Neuronal stem cell (in vitro differentiated cells): Measurements from ENCODE around the gene SLC7A6.

Experiments
- DNase-seq: peaks from one replicate; pipeline ENCODE4 v3.0.0-alpha.2; 2013; ENCODE audit warnings: low spot score
- H2AFZ ChIP-seq: one replicate; pipeline ENCODE4 v1.6.1; 2013; ENCODE audit warnings: mild to moderate bottlenecking, low read length, inconsistent platforms
- H2AK5ac ChIP-seq: 2 replicates; pipeline ENCODE4 v1.6.1; 2013; ENCODE audit warnings: low read depth, mild to moderate bottlenecking, inconsistent platforms, low read length, moderate library complexity, mixed read lengths
- H2BK120ac ChIP-seq: 2 replicates; pipeline ENCODE4 v1.6.1; 2013; ENCODE audit warnings: low read depth, mild to moderate bottlenecking, inconsistent platforms, low read length, moderate library complexity, mixed read lengths
- H2BK12ac ChIP-seq: one replicate; pipeline ENCODE4 v1.6.1; 2013; ENCODE audit warnings: low read length, inconsistent platforms
- H2BK15ac ChIP-seq: 2 replicates; pipeline ENCODE4 v1.6.1; 2013; ENCODE audit warnings: mild to moderate bottlenecking, low read length, inconsistent platforms, mixed read lengths
- H2BK5ac ChIP-seq: one replicate; pipeline ENCODE4 v1.6.1; 2013; ENCODE audit warnings: inconsistent platforms, mild to moderate bottlenecking, low read length, moderate library complexity
- H3K14ac ChIP-seq: one replicate; pipeline ENCODE4 v1.6.1; 2013; ENCODE audit warnings: low read length, inconsistent platforms
- H3K18ac ChIP-seq: 2 replicates; pipeline ENCODE4 v1.6.1; 2013; ENCODE audit warnings: low read length, inconsistent platforms
- H3K23ac ChIP-seq: 2 replicates; pipeline ENCODE4 v1.6.1; 2013; ENCODE audit warnings: low read depth, mild to moderate bottlenecking, mixed read lengths, low read length, inconsistent platforms; ENCODE audit not compliant: poor library complexity
- H3K27ac ChIP-seq: replicated peaks from 3 replicates; pipeline ENCODE4 v1.5.1; 2013; ENCODE audit warnings: low read length, inconsistent platforms
- H3K27me3 ChIP-seq, 3 experiments: 2 replicates each; pipeline ENCODE4 v1.6.1; 2013; ENCODE audit warnings: low read length in 3 of 3, mild to moderate bottlenecking in 2 of 3, inconsistent platforms in 1 of 3, low read depth in 1 of 3, mixed read lengths in 1 of 3, moderate library complexity in 1 of 3; ENCODE audit not compliant: control insufficient read depth in 3 of 3, insufficient read depth in 3 of 3
- H3K36me3 ChIP-seq, 2 donors: replicated peaks in 1 of 2; 2 replicates each; pipeline ENCODE4 v1.6.1; 2013; ENCODE audit warnings: low read length in 2 of 2; ENCODE audit not compliant: control insufficient read depth in 2 of 2, insufficient read depth in 2 of 2
- H3K4ac ChIP-seq: 2 replicates; pipeline ENCODE4 v1.6.1; 2013; ENCODE audit warnings: inconsistent platforms, mild to moderate bottlenecking, low read length, moderate library complexity
- H3K4me1 ChIP-seq, 2 donors: 1 replicate in 1 of 2; 2 replicates in 1 of 2; pipeline ENCODE4 v1.6.1; 2013; ENCODE audit warnings: low read length in 2 of 2, low read depth in 1 of 2; ENCODE audit not compliant: control insufficient read depth in 2 of 2, insufficient read depth in 1 of 2
- H3K4me2 ChIP-seq: one replicate; pipeline ENCODE4 v1.6.1; 2013; ENCODE audit warnings: mild to moderate bottlenecking, low read length, inconsistent platforms; ENCODE audit not compliant: insufficient read depth, poor library complexity, severe bottlenecking
- H3K4me3 ChIP-seq, 2 donors: 2 replicates each; pipeline ENCODE4 v1.5.1; 2013; ENCODE audit warnings: low read length in 2 of 2, mild to moderate bottlenecking in 2 of 2, inconsistent platforms in 1 of 2, moderate library complexity in 1 of 2
- H3K79me1 ChIP-seq: one replicate; pipeline ENCODE4 v1.6.1; 2013; ENCODE audit warnings: low read depth, mild to moderate bottlenecking, inconsistent platforms, low read length, moderate library complexity
- H3K9ac ChIP-seq: one replicate; pipeline ENCODE4 v1.6.1; 2013; ENCODE audit warnings: mild to moderate bottlenecking, low read depth, low read length, inconsistent platforms; ENCODE audit not compliant: poor library complexity
- H3K9me3 ChIP-seq, 2 donors: replicated peaks in 1 of 2; 2 replicates each; pipeline versions ENCODE3 to v1.6.1; 2013; ENCODE audit warnings: low read length in 2 of 2, mild to moderate bottlenecking in 2 of 2, inconsistent platforms in 1 of 2, low read depth in 1 of 2, mixed read lengths in 1 of 2, moderate library complexity in 1 of 2; ENCODE audit not compliant: control insufficient read depth in 2 of 2, insufficient read depth in 1 of 2
- H4K8ac ChIP-seq: one replicate; pipeline ENCODE4 v1.6.1; 2013; ENCODE audit warnings: low read depth, mild to moderate bottlenecking, inconsistent platforms, low read length, moderate library complexity
- H4K91ac ChIP-seq: one replicate; pipeline ENCODE4 v1.6.1; 2013; ENCODE audit warnings: low read length, low read depth, mild to moderate bottlenecking, inconsistent platforms; ENCODE audit not compliant: poor library complexity
- WGBS, 2 donors: extraction: QIAGEN DNeasy Blood & Tissue Kit; methylation state at CpG; one replicate each; pipeline ENCODE4 v1.1.7; 2013; ENCODE audit warnings: missing lambda C conversion rate in 2 of 2, mixed read lengths in 1 of 2; ENCODE audit not compliant: insufficient read length in 2 of 2, insufficient replicate concordance in 1 of 2; ENCODE audit errors: extremely low coverage in 2 of 2; 5-methylcytosine and 5-hydroxymethylcytosine counted together

Gene SLC7A6

DNA sequence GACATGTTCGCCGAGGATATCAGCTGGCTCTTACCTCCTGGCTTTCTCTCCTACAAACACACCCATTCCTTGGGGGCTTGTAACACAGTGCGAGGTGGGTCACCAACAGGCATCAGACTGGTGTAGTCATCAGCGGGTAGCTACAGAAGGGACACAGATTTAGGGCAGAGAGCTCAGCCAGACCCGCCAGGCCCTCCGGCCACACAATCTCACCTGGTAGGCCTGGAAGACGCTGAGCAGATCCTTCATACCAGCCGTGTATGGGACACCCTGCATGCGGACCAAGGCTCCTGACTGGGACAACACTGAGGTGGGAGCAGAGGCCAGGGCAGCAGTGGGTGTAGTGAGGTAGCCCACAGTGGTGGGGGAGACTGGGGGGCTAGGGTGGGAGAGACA lies 34.2 kb upstream of the SLC7A6 start:
- Histone ChIP-seq H2AFZ (no peak overlapping the region), H2AK5ac (no peak overlapping the region), H3K9me3 (peaks cover 0 to under 1% of the 10 kb centered on the region in 2 donors), H3K9ac (no peak overlapping the region), H3K4me3 (no peak overlapping the region), H3K14ac (no peak overlapping the region), H2BK120ac (no peak overlapping the region), H3K18ac (no peak overlapping the region), H4K91ac (no peak overlapping the region), H3K27ac (no peak overlapping the region), H2BK12ac (no peak overlapping the region), H3K23ac (no peak overlapping the region), H3K4me1 (peaks cover 0 to 2% of the 10 kb centered on the region in 2 donors), H2BK15ac (no peak overlapping the region), H3K4ac (no peak overlapping the region), H3K79me1 (peaks cover 2% of the 10 kb centered on the region), H3K27me3 (peaks cover 0 to 19% (median 3%) of the 10 kb centered on the region in 3 experiments), H3K4me2 (no peak overlapping the region), H3K36me3 (peaks cover 8 to 55% of the 10 kb centered on the region in 2 donors), H2BK5ac (no peak overlapping the region), H4K8ac (no peak overlapping the region)
- no peak for DNase-seq
- WGBS, 2 donors = no CpG with 5 or more reads among the region's 9 CpGs

DNA sequence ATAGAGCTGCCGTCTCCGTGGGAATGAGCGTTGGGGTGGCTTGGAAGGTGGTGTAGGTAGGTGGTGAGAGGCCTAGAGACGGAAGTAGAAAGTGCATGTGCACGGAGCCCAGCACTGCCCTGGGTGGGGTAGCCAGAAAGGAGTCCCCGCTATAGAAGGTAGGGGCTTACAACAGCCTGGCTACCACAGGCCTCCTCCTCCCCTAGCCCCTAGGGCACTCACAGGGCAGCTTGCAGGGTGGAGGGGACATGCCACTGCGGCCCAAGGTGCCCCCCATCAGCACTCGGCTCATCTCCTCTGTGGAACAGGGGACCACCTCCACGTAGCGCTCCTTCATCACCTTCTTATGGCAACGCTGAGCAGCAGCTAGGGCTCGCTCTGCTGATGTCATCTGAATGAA lies 33.4 kb upstream of the SLC7A6 start:
- Histone ChIP-seq H3K18ac (no peak overlapping the region), H2BK12ac (no peak overlapping the region), H2AK5ac (no peak overlapping the region), H3K4ac (no peak overlapping the region), H3K9ac (no peak overlapping the region), H3K27me3 (peaks cover 0 to 26% (median 9%) of the 10 kb centered on the region in 3 experiments), H4K8ac (no peak overlapping the region), H2AFZ (no peak overlapping the region), H3K9me3 (peaks cover 0 to 6% of the 10 kb centered on the region in 2 donors), H3K14ac (no peak overlapping the region), H2BK5ac (peak overlapping the region; percentile 67), H3K4me3 (no peak overlapping the region), H3K4me2 (no peak overlapping the region), H3K36me3 (peaks cover 8 to 54% of the 10 kb centered on the region in 2 donors), H3K27ac (no peak overlapping the region), H3K4me1 (peaks cover 0 to 7% of the 10 kb centered on the region in 2 donors), H3K79me1 (peaks cover 2% of the 10 kb centered on the region), H4K91ac (no peak overlapping the region), H2BK15ac (no peak overlapping the region), H2BK120ac (no peak overlapping the region), H3K23ac (no peak overlapping the region)
- DNase-seq = no peak
- WGBS, 2 donors = no CpG with 5 or more reads among the region's 12 CpGs

DNA sequence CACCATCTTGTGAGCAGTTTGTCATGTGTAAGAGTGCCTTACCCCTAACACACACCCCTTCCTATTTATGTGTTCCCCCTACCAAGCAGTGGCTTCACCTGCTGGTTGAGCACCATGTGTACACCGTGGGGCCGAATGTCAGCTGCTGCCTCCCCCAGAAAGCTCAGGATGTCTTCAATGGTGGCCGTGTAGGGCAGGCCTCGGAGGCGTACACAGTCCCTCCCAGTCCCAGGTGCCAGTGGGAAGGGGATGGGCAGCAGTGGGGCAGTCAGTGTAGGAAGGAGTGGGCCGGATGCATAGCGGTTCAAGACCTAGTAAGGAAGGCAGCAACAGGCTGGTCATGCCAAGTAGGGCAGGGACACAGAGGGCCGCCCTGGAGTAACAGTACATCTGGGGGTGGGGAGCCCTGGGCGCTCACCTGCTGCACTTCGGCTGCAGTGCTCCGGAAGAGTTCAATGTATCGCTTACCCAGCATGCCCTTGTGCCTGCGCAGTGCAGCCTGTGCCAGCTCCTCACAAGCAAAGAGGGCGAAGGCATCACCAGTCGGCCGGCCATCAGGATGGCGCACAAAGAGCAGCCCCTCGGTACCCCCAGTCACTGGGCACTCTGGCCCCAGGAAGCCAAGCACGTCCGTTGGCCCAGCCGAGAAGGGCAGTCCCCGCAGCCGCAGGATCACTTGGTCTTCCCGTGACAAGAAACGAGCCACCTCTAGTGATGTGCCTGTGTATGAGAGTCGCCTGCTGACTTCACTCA lies 32.8 kb upstream of the SLC7A6 start:
- WGBS, 2 donors = no CpG with 5 or more reads among the region's 26 CpGs
- no peak overlapping the region for H3K9ac ChIP-seq
- H3K9me3 ChIP-seq = peaks cover 0 to 6% of the 10 kb centered on the region in 2 donors
- H4K8ac ChIP-seq = no peak overlapping the region
- H3K4me3 ChIP-seq = no peak overlapping the region
- peak overlapping the region; percentile 71 for H3K23ac ChIP-seq
- H3K27ac ChIP-seq = no peak overlapping the region
- H3K79me1 ChIP-seq = peaks cover 2% of the 10 kb centered on the region
- H2BK12ac ChIP-seq = no peak overlapping the region
- H3K4me1 ChIP-seq = peaks cover 0 to 12% of the 10 kb centered on the region in 2 donors
- H3K14ac ChIP-seq = no peak overlapping the region
- H2BK15ac ChIP-seq = no peak overlapping the region
- no peak overlapping the region for H4K91ac ChIP-seq
- H3K4me2 ChIP-seq = no peak overlapping the region
- H3K36me3 ChIP-seq = peaks cover 6 to 48% of the 10 kb centered on the region in 2 donors
- no peak overlapping the region for H2AFZ ChIP-seq
- no peak overlapping the region for H3K18ac ChIP-seq
- H3K4ac ChIP-seq = no peak overlapping the region
- H3K27me3 ChIP-seq = peaks cover 0 to 32% (median 14%) of the 10 kb centered on the region in 3 experiments
- H2AK5ac ChIP-seq = no peak overlapping the region
- DNase-seq = no peak
- peak overlapping the region; percentile 67 for H2BK5ac ChIP-seq
- no peak overlapping the region for H2BK120ac ChIP-seq

DNA sequence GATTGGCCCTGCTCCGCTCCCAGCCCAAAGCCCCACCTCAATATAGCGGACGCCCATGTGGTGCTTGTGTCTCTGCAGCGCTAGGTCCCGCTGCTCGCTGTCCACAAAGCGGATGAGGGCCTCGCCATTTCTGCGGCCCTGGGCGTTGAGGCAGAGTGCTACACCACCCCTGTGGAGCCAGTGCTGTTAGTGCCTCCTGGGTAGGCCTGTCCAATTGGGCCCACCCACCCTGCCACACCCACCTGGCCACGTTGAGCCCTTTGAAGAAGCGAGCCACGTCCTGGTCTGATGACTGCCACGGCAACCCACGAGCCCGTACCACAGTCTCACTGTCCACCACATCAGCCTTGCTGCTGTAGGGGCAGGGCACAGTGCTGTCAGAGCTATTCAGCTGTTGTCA lies 32.0 kb upstream of the SLC7A6 start:
- Histone ChIP-seq H4K91ac (no peak overlapping the region), H2BK12ac (no peak overlapping the region), H3K14ac (no peak overlapping the region), H2AFZ (no peak overlapping the region), H3K23ac (no peak overlapping the region), H3K9ac (peak overlapping the region; percentile 65), H3K9me3 (peaks cover 0 to 8% of the 10 kb centered on the region in 2 donors), H3K4me3 (no peak overlapping the region), H4K8ac (no peak overlapping the region), H2AK5ac (peak overlapping the region; percentile 17), H3K18ac (no peak overlapping the region), H3K4ac (no peak overlapping the region), H3K79me1 (peaks cover 2% of the 10 kb centered on the region), H3K27ac (no peak overlapping the region), H3K36me3 (peaks cover 2 to 41% of the 10 kb centered on the region in 2 donors), H2BK15ac (no peak overlapping the region), H2BK120ac (no peak overlapping the region), H3K27me3 (peaks cover 0 to 37% (median 14%) of the 10 kb centered on the region in 3 experiments), H3K4me2 (no peak overlapping the region), H3K4me1 (peaks cover 5 to 16% of the 10 kb centered on the region in 2 donors), H2BK5ac (no peak overlapping the region)
- WGBS, 2 donors = no CpG with 5 or more reads among the region's 16 CpGs
- no peak for DNase-seq
